BJ (cell line): ENCODE results near the gene MAL. TPM values are rescaled to one million over a fixed set of nuclear protein-coding genes. Genes with fewer than 3 reads are reported as not detected.

Experiments used
- CTCF ChIA-PET: fragments of 350-600 bp; formaldehyde crosslinking; extraction: SDS; loops from one replicate; lab custom pipeline; 2021; ENCODE audit warnings: antibody characterized with exemption, inconsistent platforms; lab: Yijun Ruan, JAX
- POLR2A ChIA-PET: fragments of 300-600 bp; sonication (Branson Sonifier 250); formaldehyde crosslinking; extraction: SDS; loops from one replicate; lab custom pipeline; 2021; ENCODE audit warnings: antibody characterized with exemption; lab: Charles Lee
- DNase-seq: peaks from one replicate; pipeline ENCODE4 v3.0.0-alpha.2; 2011; ENCODE audit warnings: low read depth
- H3K27me3 ChIP-seq: 2 replicates; pipeline ENCODE4 v1.6.0; 2011; ENCODE audit warnings: low read length; ENCODE audit not compliant: control insufficient read depth, insufficient read depth
- H3K36me3 ChIP-seq: 2 replicates; pipeline ENCODE4 v1.5.1; 2011; ENCODE audit warnings: low read length; ENCODE audit not compliant: control insufficient read depth, insufficient read depth
- H3K4me3 ChIP-seq: 2 replicates; pipeline ENCODE4 v1.5.1; 2011; ENCODE audit warnings: low read depth, mild to moderate bottlenecking, control low read depth, low read length
- CTCF ChIP-seq: IDR thresholded peaks from 2 replicates; pipeline ENCODE4 v1.5.1; 2011; ENCODE audit warnings: low read depth, mild to moderate bottlenecking, control low read depth, inconsistent platforms, low read length, moderate library complexity; ENCODE audit not compliant: insufficient read depth
- polyA plus RNA-seq: library from polyadenylated mRNA; depleted of rRNA; stranded (reverse); fragments of >200 nt; gene quantifications from 2 replicates; pipeline ENCODE4 v1.2.3, GENCODE V29; 2011

The MAL gene
- polyA plus RNA-seq, 1 experiment: not detected

- no peak overlapping the region for H3K4me3 ChIP-seq
- no peaks in the 10 kb centered on the region for H3K36me3 ChIP-seq
- ChIA-PET CTCF (interaction anchor here (2.3 kb wide), 1 partner anchor 12 kb away, joined by 8 read pairs; no protein-coding TSS in a partner anchor), POLR2A (no interaction called here)
- H3K27me3 ChIP-seq: peaks cover 2% of the 10 kb centered on the region; the same call in 1 of the 2 replicates
- TF ChIP-seq CTCF: no peak
- DNase-seq: no peak
Observed at GRCh38 chr2:95010126-95010525, 15.4 kb upstream of the MAL start.

GRCh38 chr2:95010718-95011117 lies 14.8 kb upstream of the MAL start:
- no peak for TF ChIP-seq CTCF
- H3K36me3 ChIP-seq: no peaks in the 10 kb centered on the region
- CTCF ChIA-PET: interaction anchor here (2.3 kb wide), 1 partner anchor 12 kb away, joined by 8 read pairs; no protein-coding TSS in a partner anchor
- peaks cover 1% of the 10 kb centered on the region for H3K27me3 ChIP-seq
- H3K4me3 ChIP-seq: no peak overlapping the region
- no peak for DNase-seq
- POLR2A ChIA-PET: no interaction called here

- ChIA-PET CTCF (interaction anchor here (1.0 to 3.8 kb wide), 3 partner anchors 10 to 27 kb away, joined by 3 to 20 read pairs (median 4); no protein-coding TSS in a partner anchor), POLR2A (no interaction called here)
- TF ChIP-seq CTCF: no peak
- no peak for DNase-seq
- Histone ChIP-seq H3K4me3 (no peak overlapping the region), H3K36me3 (no peaks in the 10 kb centered on the region), H3K27me3 (peaks cover 5% of the 10 kb centered on the region)
Observed at GRCh38 chr2:95012881-95013550, 12.5 kb upstream of the MAL start.

- DNase-seq: no peak
- ChIA-PET CTCF (interaction anchor here (1.3 to 3.8 kb wide), 2 partner anchors 9 to 28 kb away, joined by 4 to 20 read pairs; no protein-coding TSS in a partner anchor), POLR2A (no interaction called here)
- no peak for TF ChIP-seq CTCF
- Histone ChIP-seq H3K36me3 (no peaks in the 10 kb centered on the region), H3K4me3 (no peak overlapping the region), H3K27me3 (peaks cover 5% of the 10 kb centered on the region)
Observed at GRCh38 chr2:95013726-95014125, 11.8 kb upstream of the MAL start.

- peaks cover 5% of the 10 kb centered on the region for H3K27me3 ChIP-seq
- CTCF ChIA-PET: interaction anchor here (1.3 to 3.8 kb wide), 2 partner anchors 9 to 28 kb away, joined by 4 to 20 read pairs; no protein-coding TSS in a partner anchor
- no peaks in the 10 kb centered on the region for H3K36me3 ChIP-seq
- no peak for TF ChIP-seq CTCF
- no peak overlapping the region for H3K4me3 ChIP-seq
- DNase-seq: no peak
- POLR2A ChIA-PET: no interaction called here
Observed at GRCh38 chr2:95014126-95014708, 11.3 kb upstream of the MAL start.
